ENCODE results near the gene NEMP2. TPM values are rescaled to one million over a fixed set of nuclear protein-coding genes. Genes with fewer than 3 reads are reported as not detected.

Gene NEMP2
- total RNA-seq, 4 donors from 2014 or later = 2.6 to 10.5 (median 5.3) TPM

DNA sequence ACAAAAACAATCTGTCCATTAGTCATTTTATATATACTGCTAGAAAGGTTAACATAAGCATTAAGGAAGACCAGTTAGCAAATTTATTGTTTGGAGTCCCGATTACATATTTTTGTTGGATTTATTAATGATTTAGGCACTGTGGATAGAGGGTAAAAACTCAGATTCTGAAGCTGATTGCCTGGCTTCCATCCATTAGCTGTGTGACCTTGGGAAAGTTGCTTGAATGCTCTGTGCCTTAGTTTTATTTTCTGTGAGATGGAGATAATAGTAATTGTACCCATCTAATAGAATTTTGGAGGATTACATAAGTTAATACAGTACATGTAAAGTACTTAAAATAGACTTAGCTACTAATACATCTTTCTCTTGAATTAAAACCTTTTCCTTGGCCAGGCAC, 36.3 kb upstream of the NEMP2 start:
- no peak for DNase-seq (ENCODE audit: low spot score)
- no peak for ATAC-seq (ENCODE audit: low FRiP score)
- TF ChIP-seq, protein P1, sequence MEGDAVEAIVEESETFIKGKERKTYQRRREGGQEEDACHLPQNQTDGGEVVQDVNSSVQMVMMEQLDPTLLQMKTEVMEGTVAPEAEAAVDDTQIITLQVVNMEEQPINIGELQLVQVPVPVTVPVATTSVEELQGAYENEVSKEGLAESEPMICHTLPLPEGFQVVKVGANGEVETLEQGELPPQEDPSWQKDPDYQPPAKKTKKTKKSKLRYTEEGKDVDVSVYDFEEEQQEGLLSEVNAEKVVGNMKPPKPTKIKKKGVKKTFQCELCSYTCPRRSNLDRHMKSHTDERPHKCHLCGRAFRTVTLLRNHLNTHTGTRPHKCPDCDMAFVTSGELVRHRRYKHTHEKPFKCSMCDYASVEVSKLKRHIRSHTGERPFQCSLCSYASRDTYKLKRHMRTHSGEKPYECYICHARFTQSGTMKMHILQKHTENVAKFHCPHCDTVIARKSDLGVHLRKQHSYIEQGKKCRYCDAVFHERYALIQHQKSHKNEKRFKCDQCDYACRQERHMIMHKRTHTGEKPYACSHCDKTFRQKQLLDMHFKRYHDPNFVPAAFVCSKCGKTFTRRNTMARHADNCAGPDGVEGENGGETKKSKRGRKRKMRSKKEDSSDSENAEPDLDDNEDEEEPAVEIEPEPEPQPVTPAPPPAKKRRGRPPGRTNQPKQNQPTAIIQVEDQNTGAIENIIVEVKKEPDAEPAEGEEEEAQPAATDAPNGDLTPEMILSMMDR (IDR thresholded peaks at IDR 0.05) = no peak

DNA sequence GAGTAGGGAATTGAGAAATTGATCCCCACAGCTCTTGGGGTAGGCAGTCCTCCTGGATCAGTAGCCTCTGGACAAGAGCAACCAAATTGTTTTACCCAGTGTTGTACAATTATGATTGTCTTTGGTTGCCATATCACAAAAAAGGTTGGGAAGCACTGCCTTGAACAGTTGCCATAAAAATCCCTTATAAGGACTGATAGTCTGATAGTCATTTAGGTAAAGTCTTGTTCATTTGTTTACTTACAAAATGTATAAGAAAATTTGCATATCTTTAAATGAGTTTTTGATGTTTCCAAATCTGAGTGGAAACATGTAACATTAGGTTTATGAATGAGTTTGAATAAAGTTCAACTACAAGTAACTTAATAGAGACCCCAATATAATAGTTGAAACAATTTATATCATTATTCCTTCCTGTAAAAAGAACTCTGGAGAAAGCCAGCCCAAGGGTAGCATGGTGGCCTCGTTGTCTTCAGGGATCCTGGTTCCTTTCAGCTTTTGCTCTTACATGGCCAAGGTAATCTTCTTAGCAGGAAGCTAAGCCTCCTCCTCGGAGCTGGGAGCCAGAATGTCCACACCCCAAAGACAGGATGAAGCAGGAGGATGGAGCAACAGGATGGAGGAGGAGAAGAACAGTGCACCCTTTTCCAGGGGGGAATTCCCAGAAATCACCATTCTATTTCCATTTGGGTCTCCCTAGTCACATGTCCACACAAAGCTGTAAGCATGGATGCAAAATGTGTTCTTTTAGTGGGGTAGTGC, 35.7 kb upstream of the NEMP2 start:
- DNase-seq (ENCODE audit: low spot score) = no peak
- ATAC-seq (ENCODE audit: low FRiP score) = no peak
- TF ChIP-seq, protein P1 (IDR thresholded peaks at IDR 0.05) = no peak

DNA sequence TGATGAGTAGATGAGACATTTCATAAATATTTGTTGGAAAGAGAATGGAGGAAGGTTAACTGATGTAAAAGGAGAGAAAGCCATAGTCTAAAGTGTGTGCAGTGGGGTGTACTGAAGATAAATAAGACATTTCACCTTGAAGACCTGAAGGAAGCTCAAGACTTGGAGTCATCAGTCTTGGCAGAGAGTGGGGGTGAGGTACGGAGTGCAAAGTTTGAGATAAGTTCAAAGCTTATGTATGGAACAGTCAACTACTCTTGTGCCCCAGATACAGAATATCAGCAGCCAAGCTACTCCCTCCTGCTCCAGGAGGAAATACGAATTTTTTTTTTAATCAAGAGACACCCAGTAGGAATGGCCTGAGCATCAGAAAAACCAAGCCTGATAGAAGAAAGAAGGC, 30.3 kb upstream of the NEMP2 start:
- no peak for DNase-seq (ENCODE audit: low spot score)

DNA sequence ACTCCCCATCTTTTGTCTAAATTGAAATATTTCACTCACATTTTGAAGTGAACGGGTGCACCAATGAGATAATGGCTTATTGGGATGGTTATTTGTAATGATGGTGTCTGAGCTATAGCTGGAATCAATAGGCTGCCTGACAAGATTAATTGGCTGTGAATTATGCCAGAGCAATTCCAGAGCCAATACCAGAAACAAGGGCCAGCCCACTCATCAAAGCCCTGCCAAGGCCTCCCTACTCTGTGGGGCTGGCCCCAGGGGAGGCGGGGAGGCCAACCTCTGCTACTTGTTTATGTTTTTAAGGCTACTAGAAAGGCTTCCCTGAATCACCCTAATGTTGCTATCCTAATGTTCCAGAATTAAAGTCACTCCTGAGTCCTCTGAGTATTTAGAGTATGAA, 29.1 kb upstream of the NEMP2 start:
- DNase-seq (ENCODE audit: low spot score) (no peak), ATAC-seq (ENCODE audit: low FRiP score) (no peak)
- TF ChIP-seq, protein P1 (IDR thresholded peaks at IDR 0.05) = no peak

More for the DNA sequence above, 30.3 kb upstream of the NEMP2 start:
- no peak for ATAC-seq (ENCODE audit: low FRiP score)
- TF ChIP-seq, protein P1 (IDR thresholded peaks at IDR 0.05) = no peak

DNA sequence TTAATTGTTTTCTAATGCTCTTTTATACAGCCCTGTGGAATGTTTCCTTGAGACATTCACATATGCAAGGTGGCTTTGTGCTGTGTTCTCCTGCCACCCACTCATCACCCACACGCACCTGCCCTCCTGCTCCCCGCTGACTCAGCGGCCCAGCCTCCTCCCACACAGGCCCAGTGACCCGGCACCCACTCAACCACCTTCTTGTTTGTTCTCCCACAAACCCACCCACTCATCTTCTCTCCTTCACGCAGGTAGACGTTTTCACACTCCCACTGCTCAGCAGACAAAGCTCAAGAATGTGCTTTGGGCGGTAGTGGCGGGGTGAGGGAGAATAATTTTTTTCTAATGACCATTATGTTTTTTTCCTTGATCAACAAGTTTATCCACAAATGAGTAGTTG, 28.6 kb upstream of the NEMP2 start:
- no peak for ATAC-seq (ENCODE audit: low FRiP score)
- TF ChIP-seq, protein P1 (IDR thresholded peaks at IDR 0.05) = no peak
- no peak for DNase-seq (ENCODE audit: low spot score)

DNA sequence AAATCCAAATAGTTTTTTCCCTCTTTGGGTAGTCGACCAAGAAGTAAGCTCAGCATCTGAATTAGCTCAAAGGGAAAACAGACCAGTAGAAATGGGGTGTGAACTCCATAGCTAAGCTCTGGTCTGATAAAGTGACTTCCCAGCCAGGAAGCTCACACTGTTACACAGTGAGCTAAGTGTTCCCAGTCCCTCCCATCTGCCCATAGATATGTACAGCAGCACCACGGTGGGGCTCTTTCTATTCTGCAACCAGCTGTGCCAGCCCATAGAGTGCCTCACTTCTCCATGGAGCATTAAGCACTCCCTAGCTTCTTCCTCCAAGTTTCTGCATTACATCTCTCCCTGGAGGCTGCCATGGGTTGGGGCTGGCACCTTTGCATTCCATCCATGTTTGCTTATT, 27.6 kb upstream of the NEMP2 start:
- ATAC-seq (ENCODE audit: low FRiP score) (no peak), DNase-seq (ENCODE audit: low spot score) (no peak)
- TF ChIP-seq, protein P1 (IDR thresholded peaks at IDR 0.05) = no peak

DNA sequence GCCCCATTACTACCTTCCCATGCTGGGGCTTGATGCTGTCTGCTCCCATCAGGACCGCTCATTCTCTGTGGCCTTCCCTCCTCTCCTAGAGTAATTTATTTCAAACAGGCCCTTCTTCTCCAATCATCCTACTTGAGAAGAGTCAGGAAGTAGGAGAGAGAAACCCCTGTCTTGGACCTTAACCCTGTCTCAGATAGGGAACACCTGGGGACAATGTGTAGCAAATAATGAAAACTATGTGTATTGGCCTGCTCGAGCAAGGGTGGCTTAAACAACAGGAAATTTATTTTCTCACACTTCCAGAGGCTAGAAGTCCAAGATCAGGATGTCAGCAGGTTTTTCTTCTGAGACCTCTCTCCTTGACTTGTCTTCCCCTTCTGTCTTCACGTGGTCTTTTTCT, 26.6 kb upstream of the NEMP2 start:
- DNase-seq (ENCODE audit: low spot score) (no peak), ATAC-seq (ENCODE audit: low FRiP score) (no peak)
- TF ChIP-seq, protein P1 (IDR thresholded peaks at IDR 0.05) = no peak
